Osteoblast (primary cell): ENCODE measurements around the gene PEX5L. TPM values are rescaled to one million over a fixed set of nuclear protein-coding genes. Genes with fewer than 3 reads are reported as not detected.

Experiments
- DNase-seq: peaks from one replicate; pipeline ENCODE4 v3.0.0; 2011; ENCODE audit warnings: low spot score, mixed read lengths; ENCODE audit not compliant: insufficient read length; ENCODE audit errors: missing footprints
- H2AFZ ChIP-seq: 2 replicates; pipeline ENCODE4 v1.6.0; 2011; ENCODE audit warnings: mild to moderate bottlenecking, low read length
- H3K27ac ChIP-seq: 2 replicates; pipeline ENCODE4 v1.5.1; 2011; ENCODE audit warnings: mild to moderate bottlenecking, low read depth, low read length, moderate library complexity
- H3K27me3 ChIP-seq: 2 replicates; pipeline ENCODE4 v1.6.0; 2012; ENCODE audit warnings: mild to moderate bottlenecking, control low read depth, inconsistent platforms, low read length, moderate library complexity; ENCODE audit not compliant: insufficient read depth
- H3K36me3 ChIP-seq: 2 replicates; pipeline ENCODE4 v1.5.1; 2011; ENCODE audit warnings: mild to moderate bottlenecking, low read length, control low read depth, moderate library complexity; ENCODE audit not compliant: insufficient read depth
- H3K4me1 ChIP-seq: 2 replicates; pipeline ENCODE4 v1.5.1; 2011; ENCODE audit warnings: mild to moderate bottlenecking, low read length, control low read depth, moderate library complexity; ENCODE audit not compliant: insufficient read depth
- H3K4me2 ChIP-seq: 2 replicates; pipeline ENCODE4 v1.6.0; 2011; ENCODE audit warnings: mild to moderate bottlenecking, low read length; ENCODE audit not compliant: insufficient read depth
- H3K4me3 ChIP-seq: fragments of 200-600 bp; sonication (generic); 3 replicates; pipeline ENCODE4 v1.5.1; 2012; ENCODE audit warnings: mild to moderate bottlenecking, low read length, inconsistent platforms; ENCODE audit not compliant: insufficient read depth
- H3K79me2 ChIP-seq: 2 replicates; pipeline ENCODE4 v1.6.0; 2012; ENCODE audit warnings: mild to moderate bottlenecking, low read length, control low read depth, inconsistent platforms; ENCODE audit not compliant: insufficient read depth
- H3K9me3 ChIP-seq: 2 replicates; pipeline ENCODE4 v1.5.1; 2011; ENCODE audit warnings: low read depth, low read length, control low read depth
- H4K20me1 ChIP-seq: 2 replicates; pipeline ENCODE4 v1.6.0; 2012; ENCODE audit warnings: mild to moderate bottlenecking, low read length, control low read depth; ENCODE audit not compliant: insufficient read depth
- total RNA-seq: library from RNA; depleted of rRNA; stranded (reverse); fragments of >200 nt; gene quantifications from 2 replicates; pipeline ENCODE4 v1.2.3, GENCODE V29; 2012
- TF ChIP-seq, protein P1 (sequence below): IDR thresholded peaks from 2 replicates; pipeline ENCODE4 v1.5.1; 2011; ENCODE audit warnings: mild to moderate bottlenecking, low read depth, low read length, moderate library complexity; ENCODE audit errors: extremely low read depth

Gene PEX5L
- total RNA-seq, 1 donor: 1.4 TPM

GRCh38 chr3:179860275-179861107 lies 176.2 kb downstream of the PEX5L start:
- H2AFZ ChIP-seq: no peak overlapping the region
- no peaks in the 10 kb centered on the region for H3K9me3 ChIP-seq
- H4K20me1 ChIP-seq: no peaks in the 10 kb centered on the region
- no peaks in the 10 kb centered on the region for H3K4me1 ChIP-seq
- no peaks in the 10 kb centered on the region for H3K36me3 ChIP-seq
- H3K4me2 ChIP-seq: no peak overlapping the region
- H3K79me2 ChIP-seq: no peaks in the 10 kb centered on the region
- H3K27me3 ChIP-seq: no peaks in the 10 kb centered on the region
- TF ChIP-seq, protein P1, sequence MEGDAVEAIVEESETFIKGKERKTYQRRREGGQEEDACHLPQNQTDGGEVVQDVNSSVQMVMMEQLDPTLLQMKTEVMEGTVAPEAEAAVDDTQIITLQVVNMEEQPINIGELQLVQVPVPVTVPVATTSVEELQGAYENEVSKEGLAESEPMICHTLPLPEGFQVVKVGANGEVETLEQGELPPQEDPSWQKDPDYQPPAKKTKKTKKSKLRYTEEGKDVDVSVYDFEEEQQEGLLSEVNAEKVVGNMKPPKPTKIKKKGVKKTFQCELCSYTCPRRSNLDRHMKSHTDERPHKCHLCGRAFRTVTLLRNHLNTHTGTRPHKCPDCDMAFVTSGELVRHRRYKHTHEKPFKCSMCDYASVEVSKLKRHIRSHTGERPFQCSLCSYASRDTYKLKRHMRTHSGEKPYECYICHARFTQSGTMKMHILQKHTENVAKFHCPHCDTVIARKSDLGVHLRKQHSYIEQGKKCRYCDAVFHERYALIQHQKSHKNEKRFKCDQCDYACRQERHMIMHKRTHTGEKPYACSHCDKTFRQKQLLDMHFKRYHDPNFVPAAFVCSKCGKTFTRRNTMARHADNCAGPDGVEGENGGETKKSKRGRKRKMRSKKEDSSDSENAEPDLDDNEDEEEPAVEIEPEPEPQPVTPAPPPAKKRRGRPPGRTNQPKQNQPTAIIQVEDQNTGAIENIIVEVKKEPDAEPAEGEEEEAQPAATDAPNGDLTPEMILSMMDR: no peak
- H3K27ac ChIP-seq: no peak overlapping the region
- H3K4me3 ChIP-seq: no peak overlapping the region
- no peak for DNase-seq

- Histone ChIP-seq H3K9me3 (no peaks in the 10 kb centered on the region), H4K20me1 (no peaks in the 10 kb centered on the region), H3K4me3 (no peak overlapping the region), H2AFZ (peak overlapping the region; percentile 11), H3K79me2 (no peaks in the 10 kb centered on the region), H3K36me3 (no peaks in the 10 kb centered on the region), H3K27me3 (no peaks in the 10 kb centered on the region), H3K4me2 (no peak overlapping the region), H3K27ac (no peak overlapping the region), H3K4me1 (peaks cover 9% of the 10 kb centered on the region)
- no peak for DNase-seq
- TF ChIP-seq, protein P1: no peak
These were observed 183.6 kb downstream of the PEX5L start for GRCh38 chr3:179853176-179853575.

DNA sequence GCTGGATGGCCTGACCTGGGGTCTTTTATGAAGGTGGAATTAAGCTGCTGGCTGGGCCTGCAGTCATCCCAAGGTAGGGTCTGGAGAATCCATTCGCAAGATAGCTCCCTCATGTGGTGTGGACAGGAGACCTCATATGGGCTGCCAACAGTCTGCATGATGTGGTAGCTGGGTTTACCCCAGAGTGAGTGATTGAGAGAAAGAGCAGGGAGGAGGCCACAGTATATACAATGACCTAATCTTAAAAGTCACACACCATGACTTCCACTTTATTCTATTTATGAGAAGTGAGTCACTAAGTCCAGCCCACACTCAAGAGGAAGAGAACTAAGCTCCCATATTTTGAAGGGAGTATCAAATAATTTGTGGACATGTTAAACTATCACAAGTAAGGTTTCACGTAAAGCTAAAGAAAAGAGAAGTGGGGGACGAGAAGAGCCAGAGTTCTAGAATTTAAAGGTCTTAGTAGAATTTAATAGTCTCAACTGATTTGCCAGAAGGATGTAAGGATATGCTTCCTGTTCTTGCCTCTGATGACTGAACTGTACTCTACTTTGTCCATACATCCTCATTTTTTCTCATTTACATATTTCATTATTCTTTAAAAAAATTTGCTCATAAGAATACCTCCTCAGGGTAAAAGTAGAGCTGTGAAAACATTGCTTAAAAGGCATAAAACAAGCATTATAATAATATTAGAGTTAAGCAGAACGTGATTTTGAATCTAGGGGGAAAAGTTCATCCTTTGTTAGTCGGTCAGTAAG lies 184.4 kb downstream of the PEX5L start:
- peak overlapping the region; percentile 39 for H2AFZ ChIP-seq
- peak overlapping the region; percentile 15 for H3K27ac ChIP-seq
- no peak for DNase-seq
- H3K4me3 ChIP-seq: no peak overlapping the region
- no peaks in the 10 kb centered on the region for H4K20me1 ChIP-seq
- peaks cover 9% of the 10 kb centered on the region for H3K4me1 ChIP-seq
- TF ChIP-seq, protein P1: peak; percentile 28
- H3K4me2 ChIP-seq: no peak overlapping the region
- no peaks in the 10 kb centered on the region for H3K9me3 ChIP-seq
- H3K36me3 ChIP-seq: no peaks in the 10 kb centered on the region
- H3K27me3 ChIP-seq: no peaks in the 10 kb centered on the region
- no peaks in the 10 kb centered on the region for H3K79me2 ChIP-seq

- TF ChIP-seq, protein P1: no peak
- DNase-seq: no peak
- H3K27me3 ChIP-seq: no peaks in the 10 kb centered on the region
- peaks cover 9% of the 10 kb centered on the region for H3K4me1 ChIP-seq
- H3K9me3 ChIP-seq: no peaks in the 10 kb centered on the region
- H3K79me2 ChIP-seq: no peaks in the 10 kb centered on the region
- H4K20me1 ChIP-seq: no peaks in the 10 kb centered on the region
- H3K36me3 ChIP-seq: no peaks in the 10 kb centered on the region
- H3K4me3 ChIP-seq: no peak overlapping the region
- no peak overlapping the region for H2AFZ ChIP-seq
- H3K27ac ChIP-seq: no peak overlapping the region
- no peak overlapping the region for H3K4me2 ChIP-seq
These were observed 188.0 kb downstream of the PEX5L start for GRCh38 chr3:179848711-179849110.
